ENCODE measurements around the gene B3GNT7.

B3GNT7 gene

GRCh38 chr2:231397928-231398294 is 2.4 kb downstream of the B3GNT7 start:
- TF ChIP-seq TAF1 (IDR thresholded peaks at IDR 0.05; ENCODE audit: borderline replicate concordance, insufficient read depth, low read length) (no peak), REST (IDR thresholded peaks at IDR 0.05; ENCODE audit: insufficient read depth in 1 of 2, low read depth in 2 of 2, low read length in 2 of 2) (no peak), POLR2AphosphoS5 (IDR thresholded peaks at IDR 0.05; ENCODE audit: low read depth, low read length) (no peak), FOXP2 (optimal IDR thresholded peaks at IDR 0.05; ENCODE audit: borderline replicate concordance, extremely low read depth, extremely low read length, insufficient read depth) (no peak), SIN3A (IDR thresholded peaks at IDR 0.05; ENCODE audit: borderline replicate concordance, insufficient read depth, low read length) (no peak)

- TF ChIP-seq SIN3A (IDR thresholded peaks at IDR 0.05; ENCODE audit: borderline replicate concordance, insufficient read depth, low read length) (no peak), FOXP2 (optimal IDR thresholded peaks at IDR 0.05; ENCODE audit: borderline replicate concordance, extremely low read depth, extremely low read length, insufficient read depth) (no peak), POLR2AphosphoS5 (IDR thresholded peaks at IDR 0.05; ENCODE audit: low read depth, low read length) (no peak), TAF1 (IDR thresholded peaks at IDR 0.05; ENCODE audit: borderline replicate concordance, insufficient read depth, low read length) (no peak), REST (IDR thresholded peaks at IDR 0.05; ENCODE audit: insufficient read depth in 1 of 2, low read depth in 2 of 2, low read length in 2 of 2) (no peak)
Measured at GRCh38 chr2:231398585-231398984, 3.1 kb downstream of the B3GNT7 start.

GRCh38 chr2:231399046-231399852 is 3.7 kb downstream of the B3GNT7 start:
- TF ChIP-seq FOXP2 (optimal IDR thresholded peaks at IDR 0.05; ENCODE audit: borderline replicate concordance, extremely low read depth, extremely low read length, insufficient read depth) (no peak), POLR2AphosphoS5 (IDR thresholded peaks at IDR 0.05; ENCODE audit: low read depth, low read length) (no peak), SIN3A (IDR thresholded peaks at IDR 0.05; ENCODE audit: borderline replicate concordance, insufficient read depth, low read length) (no peak), REST (IDR thresholded peaks at IDR 0.05; ENCODE audit: insufficient read depth in 1 of 2, low read depth in 2 of 2, low read length in 2 of 2) (no peak), TAF1 (IDR thresholded peaks at IDR 0.05; ENCODE audit: borderline replicate concordance, insufficient read depth, low read length) (no peak)

GRCh38 chr2:231399853-231400680 is 4.6 kb downstream of the B3GNT7 start:
- TF ChIP-seq TAF1 (IDR thresholded peaks at IDR 0.05; ENCODE audit: borderline replicate concordance, insufficient read depth, low read length) (no peak), FOXP2 (optimal IDR thresholded peaks at IDR 0.05; ENCODE audit: borderline replicate concordance, extremely low read depth, extremely low read length, insufficient read depth) (no peak), POLR2AphosphoS5 (IDR thresholded peaks at IDR 0.05; ENCODE audit: low read depth, low read length) (no peak), REST (IDR thresholded peaks at IDR 0.05; ENCODE audit: insufficient read depth in 1 of 2, low read depth in 2 of 2, low read length in 2 of 2) (no peak), SIN3A (IDR thresholded peaks at IDR 0.05; ENCODE audit: borderline replicate concordance, insufficient read depth, low read length) (no peak)
